Non-pigmented ciliary epithelial cell (primary cell): Measurements from ENCODE around the gene DUSP1.
"Not testable (repeated sequence)": the region's sequence is repeated elsewhere in the genome, so short reads cannot be mapped to it uniquely, and the experiment has no call there.

Source experiments
- DNase-seq: peaks from one replicate; pipeline ENCODE4 v3.0.0-alpha.2; 2010; ENCODE audit warnings: low read depth

The DUSP1 gene

GRCh38 chr5:172797771-172798191 lies 26.8 kb upstream of the DUSP1 start:
- DNase-seq, result no peak

- no peak for DNase-seq
Measured at GRCh38 chr5:172796306-172796705, 25.3 kb upstream of the DUSP1 start.

- DNase-seq, result peak; percentile 75
Measured at GRCh38 chr5:172795318-172795977, 24.5 kb upstream of the DUSP1 start.

- DNase-seq, result no peak
Measured at GRCh38 chr5:172793577-172794488, 22.8 kb upstream of the DUSP1 start.

GRCh38 chr5:172792701-172793570 lies 21.9 kb upstream of the DUSP1 start:
- DNase-seq, result no peak

GRCh38 chr5:172791726-172792445 lies 20.9 kb upstream of the DUSP1 start:
- DNase-seq, result no peak

GRCh38 chr5:172791286-172791685 lies 20.3 kb upstream of the DUSP1 start:
- no peak for DNase-seq

- no peak for DNase-seq
Measured at GRCh38 chr5:172790496-172790889, 19.5 kb upstream of the DUSP1 start.

- no peak for DNase-seq
Measured at GRCh38 chr5:172789687-172790495, 18.9 kb upstream of the DUSP1 start.

GRCh38 chr5:172788771-172789686 lies 18.0 kb upstream of the DUSP1 start:
- no peak for DNase-seq

GRCh38 chr5:172787538-172787937 lies 16.5 kb upstream of the DUSP1 start:
- DNase-seq, result not testable (repeated sequence)

GRCh38 chr5:172786736-172787462 lies 15.9 kb upstream of the DUSP1 start:
- DNase-seq, result no peak

- no peak for DNase-seq
Measured at GRCh38 chr5:172785429-172786088, 14.6 kb upstream of the DUSP1 start.

GRCh38 chr5:172784162-172784561 lies 13.2 kb upstream of the DUSP1 start:
- not testable (repeated sequence) for DNase-seq

GRCh38 chr5:172783319-172783718 lies 12.3 kb upstream of the DUSP1 start:
- not testable (repeated sequence) for DNase-seq

GRCh38 chr5:172782169-172783039 lies 11.4 kb upstream of the DUSP1 start:
- DNase-seq, result no peak

- DNase-seq, result no peak
Measured at GRCh38 chr5:172779691-172780341, 8.8 kb upstream of the DUSP1 start.
